T47D (cell line): ENCODE results near the gene OLFM3.

Source experiments
- DNase-seq, 2 experiments: peaks; one replicate each; pipeline versions ENCODE4 v3.0.0 to v3.0.0-alpha.2; 2011 to 2012; ENCODE audit warnings: low read depth in 1 of 2, low spot score in 1 of 2
- JUND ChIP-seq: IDR thresholded peaks from 2 replicates; pipeline ENCODE4 v1.6.1; 2012; ENCODE audit warnings: low read depth
- in situ Hi-C: cut with HindIII; loops from 2 replicates; pipeline ENCODE4 v1.10.0; 2016; ENCODE audit warnings: low sequenced_read_pairs, low pct_unique_long_range_greater_than_20kb

OLFM3 gene

DNA sequence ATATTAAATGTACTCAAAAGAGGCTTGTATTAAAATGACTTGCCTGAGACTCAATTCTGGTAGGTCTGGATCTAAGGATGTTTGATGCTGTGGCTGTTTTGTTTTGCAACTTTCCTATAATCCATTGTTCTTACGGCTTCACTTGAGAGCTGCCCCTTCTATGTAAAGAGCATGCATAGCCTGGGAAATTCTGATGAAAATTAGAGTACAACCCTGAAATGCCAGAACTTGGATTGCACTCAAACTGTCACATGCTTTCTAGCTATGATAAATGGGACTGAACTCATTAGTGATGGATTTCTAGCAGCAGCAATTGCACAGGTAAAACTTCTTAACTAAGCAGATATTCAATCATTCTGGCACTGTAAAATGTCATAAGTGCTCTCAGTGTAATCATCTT lies 67.9 kb downstream of the OLFM3 start:
- in situ Hi-C loops: no loop called here
- no peak for TF ChIP-seq JUND
- DNase-seq: no peak

- TF ChIP-seq JUND: no peak
- in situ Hi-C loops: no loop called here
- no peak for DNase-seq
Observed at GRCh38 chr1:101924700-101925099, 72.0 kb downstream of the OLFM3 start.

DNA sequence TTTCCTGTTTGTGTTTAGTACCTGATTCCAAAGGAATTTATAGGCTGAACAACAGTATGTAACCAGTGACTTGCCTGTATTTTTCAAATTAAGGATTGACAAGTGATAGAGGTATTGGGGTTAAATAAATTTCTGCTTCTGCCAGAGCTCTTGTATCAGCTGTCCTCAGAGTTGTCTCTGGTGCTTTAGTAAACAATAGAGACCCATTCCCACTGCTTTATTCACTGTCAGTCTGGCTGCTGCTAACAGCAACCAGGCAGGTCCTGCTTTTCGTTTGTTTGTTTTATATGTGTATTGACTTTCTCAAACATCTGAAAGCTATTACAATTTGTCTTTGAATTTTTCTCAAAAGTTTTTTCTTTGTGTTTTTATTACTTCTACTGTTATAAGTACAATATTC lies 76.1 kb downstream of the OLFM3 start:
- in situ Hi-C loops: no loop called here
- no peak for DNase-seq
- TF ChIP-seq JUND: no peak

DNA sequence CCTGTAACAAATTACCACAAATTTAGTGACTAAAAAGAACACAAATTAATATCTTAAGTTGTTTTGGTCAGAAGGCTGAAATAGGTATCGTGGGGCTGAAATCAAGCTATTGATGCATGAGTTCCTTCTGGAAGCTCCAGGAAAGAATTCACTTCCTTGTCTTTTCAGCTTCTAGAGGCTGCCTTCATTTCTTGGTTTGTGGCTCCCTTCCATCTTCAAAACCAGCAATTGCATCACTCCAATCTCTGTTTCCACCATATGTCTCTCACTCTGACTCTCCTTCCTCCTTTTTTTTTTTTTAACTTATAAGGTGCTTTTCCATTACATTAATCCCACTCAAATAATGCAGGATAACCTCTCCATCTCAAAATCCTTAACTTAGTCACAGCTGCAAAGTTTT lies 78.4 kb downstream of the OLFM3 start:
- no peak for DNase-seq
- in situ Hi-C loops: no loop called here

GRCh38 chr1:101915597-101915996 lies 81.1 kb downstream of the OLFM3 start:
- DNase-seq: no peak
- in situ Hi-C loops: no loop called here
- no peak for TF ChIP-seq JUND

More for the DNA sequence above, 78.4 kb downstream of the OLFM3 start:
- no peak for TF ChIP-seq JUND

DNA sequence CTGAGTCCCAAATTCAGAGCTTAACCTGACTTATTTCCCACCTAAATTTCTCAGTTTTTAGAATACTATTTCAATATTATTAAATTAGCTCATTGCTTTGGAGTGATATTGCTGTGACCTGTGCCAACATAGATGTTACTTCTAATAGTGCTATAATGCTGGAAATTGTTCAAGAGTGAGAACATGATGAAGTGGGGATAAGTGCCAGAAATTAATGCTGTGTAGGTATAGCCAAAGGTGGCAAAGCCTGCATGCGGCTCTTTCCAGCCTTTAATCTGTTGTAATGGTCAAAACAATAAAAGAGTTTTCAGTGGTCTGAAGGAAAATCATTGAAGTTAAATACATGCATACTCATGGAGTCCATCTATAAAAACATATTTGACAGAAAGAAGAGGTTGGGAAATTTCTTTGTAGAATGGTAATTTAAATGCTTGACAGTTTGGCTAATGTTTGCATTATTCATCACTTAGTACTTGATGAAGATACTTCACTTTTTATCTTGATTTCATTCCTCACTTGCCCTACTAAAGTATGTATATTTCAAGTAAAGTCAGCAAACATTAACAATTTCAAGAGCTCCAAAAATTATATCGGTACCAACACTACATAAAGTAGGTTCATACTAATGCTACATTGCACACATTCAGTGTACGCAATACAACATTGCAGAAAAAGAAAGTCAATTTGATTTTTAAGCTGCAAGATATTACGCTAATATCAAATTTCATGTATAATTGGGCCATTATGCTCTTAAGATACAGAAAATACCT lies 82.1 kb downstream of the OLFM3 start:
- no peak for TF ChIP-seq JUND
- in situ Hi-C loops: no loop called here
- no peak for DNase-seq

DNA sequence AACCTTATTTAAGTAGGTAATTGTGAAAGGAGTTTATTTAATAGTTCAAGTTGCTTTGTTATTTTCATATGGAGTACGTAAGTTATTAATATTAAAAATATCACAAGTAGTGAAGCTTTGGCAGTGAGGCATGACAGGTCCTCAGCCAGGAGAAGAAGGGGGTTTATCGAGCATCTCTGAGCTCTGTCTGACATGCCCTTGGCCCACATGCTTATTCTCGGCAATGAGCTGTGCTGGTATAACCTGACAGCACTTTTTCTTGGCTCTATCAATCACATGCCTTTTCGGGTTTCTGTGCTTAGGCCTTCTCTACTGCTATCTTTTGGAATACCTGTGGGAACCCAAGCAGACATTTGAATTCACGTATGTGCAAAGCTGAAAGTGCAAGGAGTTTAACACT lies 84.8 kb downstream of the OLFM3 start:
- TF ChIP-seq JUND: no peak
- no peak for DNase-seq
- in situ Hi-C loops: no loop called here

GRCh38 chr1:101908980-101909379 lies 87.7 kb downstream of the OLFM3 start:
- DNase-seq: no peak
- no peak for TF ChIP-seq JUND
- in situ Hi-C loops: no loop called here

DNA sequence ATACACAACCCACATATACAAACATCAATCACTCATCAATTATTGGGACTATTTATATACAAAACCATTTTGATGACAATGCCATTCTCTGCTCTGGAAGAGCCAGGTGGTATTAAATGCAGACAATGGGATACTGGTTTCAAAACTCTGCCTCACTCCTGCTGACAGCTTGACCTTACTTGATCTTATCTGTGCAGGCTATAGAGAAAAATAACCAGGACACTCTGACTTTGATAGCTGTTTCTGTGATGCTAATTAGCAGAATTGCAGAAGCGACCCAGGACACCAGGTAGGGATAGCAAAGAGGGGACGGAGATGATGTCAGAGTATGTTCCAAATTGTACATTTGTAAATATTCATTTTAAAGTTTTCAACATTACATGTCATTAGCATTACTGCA lies 89.5 kb downstream of the OLFM3 start:
- DNase-seq: no peak
- in situ Hi-C loops: no loop called here
- TF ChIP-seq JUND: no peak

GRCh38 chr1:101905283-101905835 lies 91.4 kb downstream of the OLFM3 start:
- in situ Hi-C loops: no loop called here
- TF ChIP-seq JUND: no peak
- no peak for DNase-seq

DNA sequence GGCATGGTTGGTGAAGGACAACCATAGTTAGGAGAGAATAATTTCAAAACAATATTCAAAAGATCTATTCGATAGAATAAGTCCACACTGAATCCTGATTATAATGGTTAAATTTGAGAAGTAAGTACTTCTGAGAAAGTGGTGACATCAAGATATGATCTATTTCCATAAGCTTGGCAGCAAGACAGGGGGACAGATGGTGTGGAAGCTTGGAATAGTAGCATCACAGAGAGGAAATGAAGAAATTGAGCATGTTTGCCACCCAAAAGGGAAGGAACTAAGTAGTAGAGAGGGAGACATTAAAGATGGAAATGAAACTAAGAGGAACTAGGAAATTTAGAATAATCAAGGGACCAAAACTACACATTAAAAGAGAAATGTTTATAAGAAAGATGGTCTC lies 94.5 kb downstream of the OLFM3 start:
- in situ Hi-C loops: no loop called here

GRCh38 chr1:101898137-101898536 lies 98.6 kb downstream of the OLFM3 start:
- in situ Hi-C loops: no loop called here
- TF ChIP-seq JUND: no peak
- DNase-seq: no peak

More for the DNA sequence above, 94.5 kb downstream of the OLFM3 start:
- DNase-seq: no peak
- TF ChIP-seq JUND: no peak

- in situ Hi-C loops: no loop called here
- no peak for DNase-seq
Observed at GRCh38 chr1:101884621-101885020, 112.1 kb downstream of the OLFM3 start.

DNA sequence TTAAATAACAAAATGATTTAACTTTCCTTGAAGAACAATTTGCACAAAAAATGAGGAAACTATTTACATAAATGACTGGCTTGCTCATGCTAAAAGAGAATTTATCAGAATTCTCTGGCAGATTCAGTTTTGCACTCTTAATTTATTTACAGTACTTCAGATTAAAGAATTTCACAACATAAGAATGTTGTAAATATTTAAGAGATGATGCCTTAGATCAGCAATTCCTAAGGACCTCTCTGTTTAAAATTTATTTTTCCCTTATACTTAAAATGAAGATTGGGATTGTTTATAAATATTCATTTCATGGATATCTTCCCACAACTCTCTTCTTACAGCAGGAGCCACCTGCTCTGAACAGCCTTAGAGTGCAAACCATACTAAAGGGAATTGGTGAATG lies 120.8 kb downstream of the OLFM3 start:
- in situ Hi-C loops: no loop called here
- no peak for DNase-seq
- TF ChIP-seq JUND: no peak

More at GRCh38 chr1:101884621-101885020, 112.1 kb downstream of the OLFM3 start:
- no peak for TF ChIP-seq JUND
